Stimulated activated CD8-positive, alpha-beta memory T cell treated with anti-CD3 and anti-CD28 coated beads, Interleukin-12 subunit alpha, Interleukin-12 subunit beta, amount 100 ng/mL, for 4 hours (primary cell): ENCODE measurements around the gene SELENOV.
A peak's percentile ranks its signal among the peaks of the same experiment; 100 is the strongest.

Experiments used
- DNase-seq: peaks from one replicate; pipeline ENCODE4 v3.0.0-alpha.2; 2020; ENCODE audit warnings: low read depth

The SELENOV gene

GRCh38 chr19:39520541-39521484 is 5.9 kb downstream of the SELENOV start:
- DNase-seq = no peak

- no peak for DNase-seq
Measured at GRCh38 chr19:39524495-39524894, 9.6 kb downstream of the SELENOV start.

GRCh38 chr19:39525205-39525604 is 10.3 kb downstream of the SELENOV start:
- no peak for DNase-seq

- no peak for DNase-seq
Measured at GRCh38 chr19:39531834-39532232, 16.9 kb downstream of the SELENOV start.

GRCh38 chr19:39532233-39533002 is 17.5 kb downstream of the SELENOV start, which contains the start of gene EID2B:
EID2B (minus strand) TSS chr19:39532852; CDS start chr19:39532802, 50 bp downstream.
- peak; percentile 86 for DNase-seq

GRCh38 chr19:39533003-39533512 is 18.1 kb downstream of the SELENOV start:
- DNase-seq = no peak

- DNase-seq = no peak
Measured at GRCh38 chr19:39533791-39534190, 18.9 kb downstream of the SELENOV start.

- no peak for DNase-seq
Measured at GRCh38 chr19:39539165-39539517, 24.2 kb downstream of the SELENOV start.

- peak; percentile 88 for DNase-seq
Measured at GRCh38 chr19:39539518-39540332, 24.8 kb downstream of the SELENOV start, which contains the start of gene EID2. EID2 (minus strand) TSS chr19:39540161; CDS start chr19:39540079, 82 bp downstream.

- no peak for DNase-seq
Measured at GRCh38 chr19:39540333-39540673, 25.4 kb downstream of the SELENOV start.

- no peak for DNase-seq
Measured at GRCh38 chr19:39542206-39542605, 27.3 kb downstream of the SELENOV start.

- no peak for DNase-seq
Measured at GRCh38 chr19:39543477-39543857, 28.5 kb downstream of the SELENOV start.

GRCh38 chr19:39544226-39544903 is 29.4 kb downstream of the SELENOV start:
- DNase-seq = no peak

GRCh38 chr19:39544911-39545310 is 30.0 kb downstream of the SELENOV start:
- no peak for DNase-seq

- no peak for DNase-seq
Measured at GRCh38 chr19:39546599-39546998, 31.7 kb downstream of the SELENOV start.

GRCh38 chr19:39550197-39550596 is 35.3 kb downstream of the SELENOV start:
- DNase-seq = no peak

- no peak for DNase-seq
Measured at GRCh38 chr19:39553082-39553652, 38.2 kb downstream of the SELENOV start.

- no peak for DNase-seq
Measured at GRCh38 chr19:39554701-39555311, 39.9 kb downstream of the SELENOV start.

- DNase-seq = no peak
Measured at GRCh38 chr19:39555883-39556282, 40.9 kb downstream of the SELENOV start.

- DNase-seq = no peak
Measured at GRCh38 chr19:39557811-39558623, 43.1 kb downstream of the SELENOV start.
